T-helper 9 cell (primary cell): ENCODE measurements around the gene SKAP2.

ENCODE experiments used
- DNase-seq: peaks from one replicate; pipeline ENCODE4 v3.0.0-alpha.2; 2020

Gene SKAP2

GRCh38 chr7:26630361-26630760, 234.0 kb downstream of the SKAP2 start:
- no peak for DNase-seq

GRCh38 chr7:26629696-26630095, 234.7 kb downstream of the SKAP2 start:
- DNase-seq = no peak

GRCh38 chr7:26627891-26628341, 236.5 kb downstream of the SKAP2 start:
- DNase-seq = no peak

- DNase-seq = no peak
Observed at GRCh38 chr7:26627221-26627620, 237.2 kb downstream of the SKAP2 start.

GRCh38 chr7:26626687-26627086, 237.7 kb downstream of the SKAP2 start:
- DNase-seq = no peak

- no peak for DNase-seq
Observed at GRCh38 chr7:26626156-26626555, 238.2 kb downstream of the SKAP2 start.

- no peak for DNase-seq
Observed at GRCh38 chr7:26625286-26625685, 239.1 kb downstream of the SKAP2 start.

GRCh38 chr7:26624839-26625238, 239.6 kb downstream of the SKAP2 start:
- DNase-seq = no peak

GRCh38 chr7:26624431-26624830, 240.0 kb downstream of the SKAP2 start:
- DNase-seq = no peak

GRCh38 chr7:26620352-26620751, 244.0 kb downstream of the SKAP2 start:
- DNase-seq = no peak

- no peak for DNase-seq
Observed at GRCh38 chr7:26619348-26619984, 244.9 kb downstream of the SKAP2 start.

GRCh38 chr7:26618898-26619297, 245.5 kb downstream of the SKAP2 start:
- no peak for DNase-seq

GRCh38 chr7:26618449-26618848, 245.9 kb downstream of the SKAP2 start:
- DNase-seq = no peak
